Measurements from ENCODE around the gene ZNF18.
A peak's percentile ranks its signal among the peaks of the same experiment; 100 is the strongest.

ZNF18 gene

DNA sequence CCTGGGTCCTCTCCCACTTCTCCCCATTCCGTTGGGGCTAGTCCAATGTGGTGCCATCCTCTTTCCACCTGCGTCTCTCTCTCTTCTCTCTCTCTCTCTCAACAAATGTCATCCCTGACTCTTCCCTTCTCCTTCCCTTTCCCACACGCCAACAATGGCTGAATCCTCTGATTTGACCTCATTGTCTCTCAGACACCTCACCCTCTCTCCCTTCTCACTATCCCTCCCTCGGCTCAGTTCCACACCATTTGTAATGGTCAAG is 628 bp upstream of the ZNF18 start:
- DNase-seq (ENCODE audit: low read depth, low spot score), result no peak
- TF ChIP-seq POLR2AphosphoS5 (IDR thresholded peaks at IDR 0.05; ENCODE audit: borderline replicate concordance, low read depth, low read length) (no peak), FOXP2 (optimal IDR thresholded peaks at IDR 0.05; ENCODE audit: control extremely low read depth, extremely low read length, insufficient read depth) (no peak), EZH2 (IDR thresholded peaks at IDR 0.05) (no peak)
- H3K4me3 ChIP-seq, result peak overlapping the region; percentile 88
- no peaks in the 10 kb centered on the region for H3K36me3 ChIP-seq (ENCODE audit: insufficient read depth, low read length)
- no peak overlapping the region for H3K9ac ChIP-seq (ENCODE audit: insufficient read length)
- H3K9me3 ChIP-seq (ENCODE audit: low read depth, low read length), result no peaks in the 10 kb centered on the region
- no peak overlapping the region; the same call in 1 of the 2 replicates for H3K27ac ChIP-seq

DNA sequence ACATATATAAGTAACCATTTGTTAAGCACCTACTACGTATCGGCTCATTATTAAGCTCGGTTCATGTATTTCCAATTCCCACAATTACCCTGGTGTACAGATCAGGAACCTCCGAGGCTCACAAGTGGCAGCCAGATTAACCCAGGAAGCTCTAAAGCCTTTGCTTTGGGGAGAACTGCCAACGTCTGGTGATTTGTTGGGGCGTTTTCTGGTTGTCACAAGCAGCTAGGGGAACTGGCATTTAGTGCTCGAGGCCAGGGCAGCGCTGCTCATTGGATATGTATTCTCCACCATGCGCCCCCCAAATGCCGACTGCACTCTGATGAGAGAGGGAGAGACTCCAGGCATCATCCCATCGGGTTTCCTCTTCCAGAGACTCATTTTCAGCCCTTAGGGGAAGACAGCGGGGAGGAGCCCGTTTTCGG is 541 bp downstream of the ZNF18 start:
- H3K9ac ChIP-seq (ENCODE audit: insufficient read length), result peak overlapping the region; percentile 85
- H3K36me3 ChIP-seq (ENCODE audit: insufficient read depth, low read length), result peaks cover 9% of the 10 kb centered on the region; the same call in 1 of the 2 replicates
- H3K27ac ChIP-seq, result 0 out of 2 replicates have a peak overlapping the region, but pooled peaks have one; percentile 46
- no peaks in the 10 kb centered on the region for H3K9me3 ChIP-seq (ENCODE audit: low read depth, low read length)
- peak overlapping the region; percentile 88 for H3K4me3 ChIP-seq
- DNase-seq (ENCODE audit: low read depth, low spot score), result no peak
- TF ChIP-seq EZH2 (IDR thresholded peaks at IDR 0.05) (no peak), FOXP2 (optimal IDR thresholded peaks at IDR 0.05; ENCODE audit: control extremely low read depth, extremely low read length, insufficient read depth) (no peak), POLR2AphosphoS5 (IDR thresholded peaks at IDR 0.05; ENCODE audit: borderline replicate concordance, low read depth, low read length) (no peak)

DNA sequence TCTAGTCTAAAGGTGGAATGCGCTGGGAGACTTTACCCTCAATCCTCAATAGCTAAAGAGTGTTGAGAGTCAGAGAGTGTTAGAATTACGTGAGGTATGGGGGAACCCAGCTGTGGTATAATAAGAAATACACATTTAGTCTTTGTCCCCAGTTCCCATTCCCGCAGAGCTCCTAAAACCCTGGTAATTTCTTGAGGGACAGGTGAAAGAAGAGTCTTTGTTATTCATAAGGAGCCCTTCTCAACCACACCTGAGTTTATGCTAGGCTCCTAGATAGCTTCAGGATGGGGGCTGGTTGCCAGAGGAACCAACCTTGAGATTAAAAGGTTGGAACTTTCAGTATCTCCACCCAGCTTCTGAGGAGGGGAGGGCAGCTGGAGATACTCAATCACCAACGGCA is 5.8 kb downstream of the ZNF18 start:
- H3K4me3 ChIP-seq, result no peak overlapping the region
- no peaks in the 10 kb centered on the region for H3K9me3 ChIP-seq (ENCODE audit: low read depth, low read length)
- no peak overlapping the region for H3K9ac ChIP-seq (ENCODE audit: insufficient read length)
- H3K27ac ChIP-seq, result no peak overlapping the region
- peaks cover 15% of the 10 kb centered on the region; the same call in 1 of the 2 replicates for H3K36me3 ChIP-seq (ENCODE audit: insufficient read depth, low read length)
- DNase-seq (ENCODE audit: low read depth, low spot score), result no peak
- no peak for TF ChIP-seq EZH2 (IDR thresholded peaks at IDR 0.05)
- TF ChIP-seq POLR2AphosphoS5 (IDR thresholded peaks at IDR 0.05; ENCODE audit: borderline replicate concordance, low read depth, low read length), result no peak
- no peak for TF ChIP-seq FOXP2 (optimal IDR thresholded peaks at IDR 0.05; ENCODE audit: control extremely low read depth, extremely low read length, insufficient read depth)

DNA sequence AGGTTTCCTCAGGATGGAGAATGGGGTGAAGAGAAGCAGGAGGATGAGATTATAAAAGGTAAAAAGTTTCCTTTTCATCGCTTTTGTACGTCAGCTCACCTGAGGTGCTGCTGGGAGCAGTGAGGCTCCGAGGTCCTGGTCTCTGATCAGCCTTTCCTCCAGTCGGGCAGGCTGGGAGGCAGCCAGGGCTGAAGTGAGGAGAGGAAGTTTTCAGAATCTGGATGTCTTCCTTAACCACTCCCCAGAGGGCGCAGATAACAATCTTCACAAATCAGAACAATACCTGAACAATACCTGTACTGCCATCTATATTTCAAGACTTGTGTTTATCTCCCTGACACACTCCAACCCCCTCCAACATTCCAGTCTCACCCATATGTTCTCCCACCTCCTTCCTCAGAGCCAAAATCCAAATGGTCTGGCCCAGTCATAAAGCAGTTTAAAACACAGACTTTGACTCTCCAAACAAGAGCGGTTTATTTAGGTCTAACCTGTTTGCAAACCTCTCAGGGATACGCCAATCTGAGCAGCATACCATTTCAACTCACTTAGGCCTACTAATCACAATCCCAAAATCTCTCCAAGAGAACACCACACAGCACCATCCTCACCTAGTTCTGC is 6.8 kb downstream of the ZNF18 start:
- Histone ChIP-seq H3K9ac (ENCODE audit: insufficient read length) (no peak overlapping the region), H3K9me3 (ENCODE audit: low read depth, low read length) (no peaks in the 10 kb centered on the region), H3K36me3 (ENCODE audit: insufficient read depth, low read length) (peaks cover 15% of the 10 kb centered on the region; the same call in 1 of the 2 replicates), H3K4me3 (no peak overlapping the region), H3K27ac (no peak overlapping the region)
- DNase-seq (ENCODE audit: low read depth, low spot score), result no peak
- TF ChIP-seq EZH2 (IDR thresholded peaks at IDR 0.05), result no peak
- no peak for TF ChIP-seq FOXP2 (optimal IDR thresholded peaks at IDR 0.05; ENCODE audit: control extremely low read depth, extremely low read length, insufficient read depth)
- no peak for TF ChIP-seq POLR2AphosphoS5 (IDR thresholded peaks at IDR 0.05; ENCODE audit: borderline replicate concordance, low read depth, low read length)

DNA sequence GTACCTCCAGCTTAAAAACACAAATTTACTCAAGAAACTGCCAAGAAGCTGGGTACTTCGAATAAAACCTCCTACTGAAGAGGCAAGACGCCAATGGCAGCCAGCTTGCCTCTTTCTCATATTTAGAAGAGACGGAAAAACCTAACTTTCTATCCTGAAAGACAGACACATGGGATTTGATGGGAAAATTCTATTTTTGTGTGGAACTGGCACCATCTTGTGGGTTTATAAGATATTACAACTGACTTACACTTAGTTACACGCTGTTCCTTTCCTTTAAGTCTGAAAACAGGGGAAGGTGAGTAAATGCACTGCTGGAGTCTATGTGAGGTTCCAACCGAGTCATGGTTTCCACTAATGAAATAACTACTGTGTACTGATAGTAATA is 10.3 kb downstream of the ZNF18 start:
- no peak overlapping the region for H3K27ac ChIP-seq

DNA sequence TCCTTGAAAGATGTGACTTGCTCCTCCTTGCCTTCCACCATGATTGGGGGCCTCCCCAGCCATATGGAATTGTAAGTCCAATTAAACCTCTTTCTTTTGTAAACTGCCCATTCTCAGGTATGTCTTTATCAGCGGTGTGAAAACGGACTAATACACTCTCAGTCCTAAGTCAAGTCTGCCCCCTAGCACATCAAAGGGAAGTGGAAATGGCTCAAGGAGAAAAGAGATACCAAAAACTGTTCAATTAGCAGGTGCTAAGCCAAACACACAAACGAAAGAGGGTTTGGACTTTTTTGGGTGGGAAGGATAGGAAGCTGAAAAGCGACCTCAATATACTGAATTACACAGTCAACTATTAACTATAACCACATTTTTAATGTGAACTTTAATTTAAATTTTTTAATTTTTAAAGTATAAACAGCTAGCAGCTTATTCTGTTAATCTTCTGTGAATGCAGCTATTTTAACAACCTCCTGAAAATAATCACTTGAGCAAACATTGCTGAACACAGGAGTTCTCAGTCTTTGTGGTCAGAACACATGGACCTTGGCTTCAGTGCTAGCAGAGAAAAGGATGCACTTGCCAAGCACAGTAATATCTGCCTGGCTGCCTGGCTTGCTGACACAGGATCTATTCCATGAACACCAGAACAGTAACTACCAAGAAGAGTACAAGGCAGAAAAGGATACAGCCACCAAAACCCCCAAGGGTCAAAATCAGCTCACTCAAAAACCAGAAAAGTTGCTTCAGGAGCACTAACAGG is 10.9 kb downstream of the ZNF18 start:
- H3K4me3 ChIP-seq, result no peak overlapping the region
- H3K36me3 ChIP-seq (ENCODE audit: insufficient read depth, low read length), result peaks cover 17% of the 10 kb centered on the region
- H3K9me3 ChIP-seq (ENCODE audit: low read depth, low read length), result no peaks in the 10 kb centered on the region
- TF ChIP-seq POLR2AphosphoS5 (IDR thresholded peaks at IDR 0.05; ENCODE audit: borderline replicate concordance, low read depth, low read length) (no peak), FOXP2 (optimal IDR thresholded peaks at IDR 0.05; ENCODE audit: control extremely low read depth, extremely low read length, insufficient read depth) (no peak), EZH2 (IDR thresholded peaks at IDR 0.05) (no peak)
- H3K27ac ChIP-seq, result no peak overlapping the region
- H3K9ac ChIP-seq (ENCODE audit: insufficient read length), result peak overlapping the region; percentile 12
- no peak for DNase-seq (ENCODE audit: low read depth, low spot score)

More for the DNA sequence above, 10.3 kb downstream of the ZNF18 start:
- Histone ChIP-seq H3K9me3 (ENCODE audit: low read depth, low read length) (no peaks in the 10 kb centered on the region), H3K9ac (ENCODE audit: insufficient read length) (peak overlapping the region; percentile 12), H3K36me3 (ENCODE audit: insufficient read depth, low read length) (peaks cover 23% of the 10 kb centered on the region), H3K4me3 (no peak overlapping the region)
- no peak for TF ChIP-seq EZH2 (IDR thresholded peaks at IDR 0.05)
- TF ChIP-seq POLR2AphosphoS5 (IDR thresholded peaks at IDR 0.05; ENCODE audit: borderline replicate concordance, low read depth, low read length), result no peak
- TF ChIP-seq FOXP2 (optimal IDR thresholded peaks at IDR 0.05; ENCODE audit: control extremely low read depth, extremely low read length, insufficient read depth), result no peak
- no peak for DNase-seq (ENCODE audit: low read depth, low spot score)

DNA sequence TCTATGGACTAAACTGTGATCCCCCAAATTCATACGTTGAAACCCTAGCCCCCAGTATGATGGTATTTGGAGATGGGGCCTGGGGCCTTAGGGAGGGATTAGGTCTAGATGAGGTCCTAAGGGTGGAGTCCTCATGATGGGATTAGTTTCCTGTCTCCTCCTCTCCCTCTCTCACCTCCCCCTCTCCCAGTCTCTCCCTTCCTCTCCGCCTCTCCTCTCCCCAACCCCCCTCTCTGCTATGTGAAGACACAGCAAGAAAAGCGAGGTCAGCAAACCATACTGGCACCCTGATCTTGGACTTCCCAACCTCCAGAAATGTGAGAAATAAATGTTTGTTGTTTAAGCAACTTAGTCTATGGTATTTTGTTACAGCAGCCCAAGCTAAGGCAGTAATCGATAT is 15.4 kb downstream of the ZNF18 start:
- Histone ChIP-seq H3K27ac (0 out of 2 replicates have a peak overlapping the region, but pooled peaks have one; percentile 11), H3K9ac (ENCODE audit: insufficient read length) (no peak overlapping the region), H3K36me3 (ENCODE audit: insufficient read depth, low read length) (peaks cover 27% of the 10 kb centered on the region), H3K9me3 (ENCODE audit: low read depth, low read length) (no peaks in the 10 kb centered on the region), H3K4me3 (peak overlapping the region; percentile 36)
- TF ChIP-seq EZH2 (IDR thresholded peaks at IDR 0.05) (no peak), POLR2AphosphoS5 (IDR thresholded peaks at IDR 0.05; ENCODE audit: borderline replicate concordance, low read depth, low read length) (no peak), FOXP2 (optimal IDR thresholded peaks at IDR 0.05; ENCODE audit: control extremely low read depth, extremely low read length, insufficient read depth) (no peak)
- DNase-seq (ENCODE audit: low read depth, low spot score), result no peak

DNA sequence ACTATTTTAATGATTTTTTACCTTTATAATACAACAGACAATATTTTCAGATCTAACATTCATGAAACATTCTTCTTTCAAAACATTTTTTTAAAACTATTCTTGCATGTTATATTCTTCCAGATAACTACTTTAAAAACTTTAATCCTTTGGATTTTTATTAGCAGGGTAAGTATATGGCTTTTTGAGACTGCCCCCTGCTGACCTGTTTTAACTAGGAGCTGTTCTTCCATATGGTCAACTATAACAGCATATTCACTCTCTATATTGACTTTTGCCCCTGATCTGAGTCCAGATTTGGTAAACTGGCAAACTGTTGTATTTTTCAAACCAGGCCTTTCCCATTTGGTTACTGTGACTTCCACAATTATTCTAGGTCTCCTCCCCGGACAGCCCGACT is 16.5 kb downstream of the ZNF18 start:
- no peaks in the 10 kb centered on the region for H3K9me3 ChIP-seq (ENCODE audit: low read depth, low read length)
- no peak for DNase-seq (ENCODE audit: low read depth, low spot score)
- H3K9ac ChIP-seq (ENCODE audit: insufficient read length), result no peak overlapping the region
- H3K27ac ChIP-seq, result no peak overlapping the region
- TF ChIP-seq FOXP2 (optimal IDR thresholded peaks at IDR 0.05; ENCODE audit: control extremely low read depth, extremely low read length, insufficient read depth) (no peak), EZH2 (IDR thresholded peaks at IDR 0.05) (no peak), POLR2AphosphoS5 (IDR thresholded peaks at IDR 0.05; ENCODE audit: borderline replicate concordance, low read depth, low read length) (no peak)
- peaks cover 27% of the 10 kb centered on the region for H3K36me3 ChIP-seq (ENCODE audit: insufficient read depth, low read length)
- no peak overlapping the region for H3K4me3 ChIP-seq
